H9 (cell line): ENCODE measurements around the gene RBM45. TPM values are rescaled to one million over a fixed set of nuclear protein-coding genes. Genes with fewer than 3 reads are reported as not detected.

Experiments
- DNase-seq: peaks from one replicate; pipeline ENCODE4 v3.0.0-alpha.2; 2017
- H2AFZ ChIP-seq: one replicate; pipeline ENCODE4 v1.6.1; 2013; ENCODE audit warnings: mild to moderate bottlenecking, low read length, control low read depth, moderate library complexity
- H2AK5ac ChIP-seq: 2 replicates; pipeline ENCODE4 v1.6.1; 2013; ENCODE audit warnings: low read length, control low read depth, mixed read lengths; ENCODE audit not compliant: insufficient read length
- H2BK120ac ChIP-seq: one replicate; pipeline ENCODE4 v1.6.1; 2013; ENCODE audit warnings: low read depth, mild to moderate bottlenecking, low read length, control low read depth, inconsistent platforms; ENCODE audit not compliant: poor library complexity, severe bottlenecking
- H2BK12ac ChIP-seq: 2 replicates; pipeline ENCODE4 v1.6.1; 2013; ENCODE audit warnings: low read length, control low read depth, mixed read lengths, low read depth; ENCODE audit not compliant: insufficient read length
- H2BK15ac ChIP-seq: 2 replicates; pipeline ENCODE4 v1.6.1; 2013; ENCODE audit warnings: low read depth, low read length, control low read depth
- H2BK20ac ChIP-seq: one replicate; pipeline ENCODE4 v1.6.1; 2013; ENCODE audit warnings: low read depth, mild to moderate bottlenecking, low read length, control low read depth, inconsistent platforms; ENCODE audit not compliant: poor library complexity, severe bottlenecking
- H2BK5ac ChIP-seq: 2 replicates; pipeline ENCODE4 v1.6.1; 2013; ENCODE audit warnings: low read length, control low read depth, mixed read lengths; ENCODE audit not compliant: insufficient read length
- H3K14ac ChIP-seq: 2 replicates; pipeline ENCODE4 v1.6.1; 2013; ENCODE audit warnings: low read length, control low read depth; ENCODE audit not compliant: insufficient read depth
- H3K18ac ChIP-seq: 2 replicates; pipeline ENCODE4 v1.6.1; 2013; ENCODE audit warnings: low read depth, mild to moderate bottlenecking, mixed read lengths, low read length, control low read depth; ENCODE audit not compliant: insufficient read length
- H3K23ac ChIP-seq: 2 replicates; pipeline ENCODE4 v1.6.1; 2013; ENCODE audit warnings: low read length, control low read depth, mixed read lengths, low read depth; ENCODE audit not compliant: insufficient read length
- H3K23me2 ChIP-seq: 2 replicates; pipeline ENCODE4 v1.6.1; 2013; ENCODE audit warnings: low read depth, mild to moderate bottlenecking, mixed read lengths, low read length, control low read depth; ENCODE audit not compliant: insufficient read length, poor library complexity, severe bottlenecking
- H3K27ac ChIP-seq: 2 replicates; pipeline ENCODE4 v1.5.1; 2013; ENCODE audit warnings: low read length, control low read depth, mixed read lengths, low read depth; ENCODE audit not compliant: insufficient read length
- H3K27me3 ChIP-seq: 2 replicates; pipeline ENCODE4 v1.6.1; 2013; ENCODE audit warnings: low read length, control low read depth, inconsistent platforms; ENCODE audit not compliant: insufficient read depth
- H3K4ac ChIP-seq: 2 replicates; pipeline ENCODE4 v1.6.1; 2013; ENCODE audit warnings: low read depth, mild to moderate bottlenecking, control low read depth, inconsistent platforms, low read length, moderate library complexity
- H3K4me1 ChIP-seq: 2 replicates; pipeline ENCODE4 v1.6.1; 2013; ENCODE audit warnings: low read length, control low read depth, inconsistent platforms; ENCODE audit not compliant: insufficient read depth
- H3K4me2 ChIP-seq: 2 replicates; pipeline ENCODE4 v1.6.1; 2013; ENCODE audit warnings: low read length, control low read depth, mixed read lengths; ENCODE audit not compliant: insufficient read length, insufficient read depth
- H3K56ac ChIP-seq: 2 replicates; pipeline ENCODE4 v1.6.1; 2013; ENCODE audit warnings: low read depth, mild to moderate bottlenecking, mixed read lengths, low read length, control low read depth; ENCODE audit not compliant: insufficient read length
- H3K79me1 ChIP-seq: 2 replicates; pipeline ENCODE4 v1.6.1; 2013; ENCODE audit warnings: low read depth, mild to moderate bottlenecking, moderate library complexity, low read length, control low read depth, inconsistent platforms; ENCODE audit not compliant: insufficient read depth, poor library complexity, severe bottlenecking
- H3K79me2 ChIP-seq: 2 replicates; pipeline ENCODE4 v1.6.1; 2013; ENCODE audit warnings: low read length, control low read depth, inconsistent platforms; ENCODE audit not compliant: insufficient read depth
- H3K9ac ChIP-seq: 2 replicates; pipeline ENCODE4 v1.6.1; 2013; ENCODE audit warnings: low read length, control low read depth, mixed read lengths; ENCODE audit not compliant: insufficient read length; ENCODE audit errors: extremely low read depth
- H3K9me3 ChIP-seq: one replicate; pipeline ENCODE4 v1.6.1; 2013; ENCODE audit warnings: low read depth, low read length, inconsistent platforms; ENCODE audit not compliant: control insufficient read depth
- H3T11ph ChIP-seq: one replicate; pipeline ENCODE4 v1.6.1; 2013; ENCODE audit warnings: mild to moderate bottlenecking, low read length, control low read depth, inconsistent platforms
- H4K20me1 ChIP-seq: one replicate; pipeline ENCODE4 v1.6.1; 2013; ENCODE audit not compliant: control insufficient read depth, insufficient read length, insufficient read depth
- H4K5ac ChIP-seq: 2 replicates; pipeline ENCODE4 v1.6.1; 2013; ENCODE audit warnings: low read depth, mild to moderate bottlenecking, mixed read lengths, low read length, control low read depth; ENCODE audit not compliant: insufficient read length
- H4K8ac ChIP-seq: replicated peaks from 2 replicates; pipeline ENCODE4 v1.6.1; 2013; ENCODE audit warnings: low read length, control low read depth, mixed read lengths, low read depth; ENCODE audit not compliant: insufficient read length
- H4K91ac ChIP-seq: 2 replicates; pipeline ENCODE4 v1.6.1; 2013; ENCODE audit warnings: low read depth, mild to moderate bottlenecking, moderate library complexity, mixed read lengths, low read length, control low read depth; ENCODE audit not compliant: insufficient read length
- H3K27ac Mint-ChIP-seq, 3 experiments: 2 replicates in 2 of 3; 3 replicates in 1 of 3; pipeline ENCODE4 v1.8.0; 2020 to 2021; ENCODE audit warnings: mixed read lengths in 3 of 3, mild to moderate bottlenecking in 1 of 3, moderate library complexity in 1 of 3
- H3K27me3 Mint-ChIP-seq: 2 replicates; pipeline ENCODE4 v1.8.0; 2021; ENCODE audit warnings: low read depth, mild to moderate bottlenecking, moderate library complexity, mixed read lengths
- H3K36me3 Mint-ChIP-seq, 3 experiments: 2 replicates in 2 of 3; 3 replicates in 1 of 3; pipeline ENCODE4 v1.8.0; 2020 to 2021; ENCODE audit warnings: low read depth in 3 of 3, mixed read lengths in 3 of 3; ENCODE audit not compliant: insufficient read depth in 1 of 3
- H3K4me1 Mint-ChIP-seq, 2 experiments: 2 replicates each; pipeline ENCODE4 v1.8.0; 2020; ENCODE audit warnings: mixed read lengths in 2 of 2
- H3K4me3 Mint-ChIP-seq, 2 experiments: 2 replicates in 1 of 2; 3 replicates in 1 of 2; pipeline ENCODE4 v1.8.0; 2020 to 2021; ENCODE audit warnings: mild to moderate bottlenecking in 2 of 2, mixed read lengths in 2 of 2, moderate library complexity in 1 of 2
- H3K9me3 Mint-ChIP-seq, 2 experiments: 2 replicates in 1 of 2; 3 replicates in 1 of 2; pipeline ENCODE4 v1.8.0; 2020; ENCODE audit warnings: mild to moderate bottlenecking in 2 of 2, mixed read lengths in 2 of 2, moderate library complexity in 1 of 2
- WGBS: extraction: QIAGEN DNeasy Blood & Tissue Kit; methylation state at CpG from one replicate; pipeline ENCODE4 v1.1.7; 2013; ENCODE audit warnings: missing lambda C conversion rate, low lambda C conversion rate, mixed read lengths; ENCODE audit not compliant: insufficient read length; ENCODE audit errors: extremely low coverage; 5-methylcytosine and 5-hydroxymethylcytosine counted together
- total RNA-seq: library from RNA; stranded (reverse); gene quantifications from 2 replicates; pipeline ENCODE4 v1.2.1, GENCODE V29; 2021
- TF ChIP-seq, protein P1 (sequence below): fragments of 200-600 bp; sonication (generic); conservative IDR thresholded peaks from 3 replicates; pipeline ENCODE4 v1.8.0; 2021; ENCODE audit warnings: antibody characterized with exemption, mild to moderate bottlenecking

The RBM45 gene
- total RNA-seq, 1 experiment from 2014 or later = 13.9 TPM

DNA sequence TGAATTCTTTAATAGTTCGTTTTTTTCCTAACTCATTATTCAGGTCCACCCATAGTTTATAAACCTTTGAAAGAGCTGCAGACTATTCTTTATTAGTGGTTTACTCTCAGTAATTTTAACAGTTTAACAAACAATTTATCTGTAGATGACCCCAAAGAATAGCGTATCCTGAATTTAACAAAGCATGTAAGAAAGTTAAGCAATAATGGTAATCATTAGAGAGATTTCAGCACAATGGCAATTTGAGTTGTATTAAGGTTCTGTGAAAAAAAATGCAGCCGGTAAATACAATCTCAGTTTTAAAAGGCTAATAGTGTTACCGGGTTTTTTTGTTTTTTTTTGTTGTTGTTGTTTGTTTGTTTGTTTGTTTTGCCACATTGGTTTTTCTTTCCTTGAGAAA lies 40.3 kb downstream of the RBM45 start:
- no peak overlapping the region for H3K4ac ChIP-seq
- H3K27me3 ChIP-seq = no peaks in the 10 kb centered on the region
- no peak overlapping the region for H3K4me3 Mint-ChIP-seq
- H3K4me2 ChIP-seq = no peak overlapping the region
- TF ChIP-seq, protein P1, sequence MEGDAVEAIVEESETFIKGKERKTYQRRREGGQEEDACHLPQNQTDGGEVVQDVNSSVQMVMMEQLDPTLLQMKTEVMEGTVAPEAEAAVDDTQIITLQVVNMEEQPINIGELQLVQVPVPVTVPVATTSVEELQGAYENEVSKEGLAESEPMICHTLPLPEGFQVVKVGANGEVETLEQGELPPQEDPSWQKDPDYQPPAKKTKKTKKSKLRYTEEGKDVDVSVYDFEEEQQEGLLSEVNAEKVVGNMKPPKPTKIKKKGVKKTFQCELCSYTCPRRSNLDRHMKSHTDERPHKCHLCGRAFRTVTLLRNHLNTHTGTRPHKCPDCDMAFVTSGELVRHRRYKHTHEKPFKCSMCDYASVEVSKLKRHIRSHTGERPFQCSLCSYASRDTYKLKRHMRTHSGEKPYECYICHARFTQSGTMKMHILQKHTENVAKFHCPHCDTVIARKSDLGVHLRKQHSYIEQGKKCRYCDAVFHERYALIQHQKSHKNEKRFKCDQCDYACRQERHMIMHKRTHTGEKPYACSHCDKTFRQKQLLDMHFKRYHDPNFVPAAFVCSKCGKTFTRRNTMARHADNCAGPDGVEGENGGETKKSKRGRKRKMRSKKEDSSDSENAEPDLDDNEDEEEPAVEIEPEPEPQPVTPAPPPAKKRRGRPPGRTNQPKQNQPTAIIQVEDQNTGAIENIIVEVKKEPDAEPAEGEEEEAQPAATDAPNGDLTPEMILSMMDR = no peak
- H4K5ac ChIP-seq = no peak overlapping the region
- no peaks in the 10 kb centered on the region for H3K9me3 ChIP-seq
- no peak overlapping the region for H3K56ac ChIP-seq
- no peak overlapping the region for H3K14ac ChIP-seq
- H3K27ac ChIP-seq = no peak overlapping the region
- no peak overlapping the region for H3K9ac ChIP-seq
- no peaks in the 10 kb centered on the region for H3K79me2 ChIP-seq
- DNase-seq = no peak
- H2AK5ac ChIP-seq = no peak overlapping the region
- no peaks in the 10 kb centered on the region; the same call in 1 of the 2 replicates for H3K27me3 Mint-ChIP-seq
- H4K20me1 ChIP-seq = no peaks in the 10 kb centered on the region
- no peak overlapping the region for H2AFZ ChIP-seq
- H3K36me3 Mint-ChIP-seq = peaks cover 8 to 13% (median 10%) of the 10 kb centered on the region in 3 experiments; a peak in 5 of 7 replicates
- WGBS = no CpG with 5 or more reads among the region's 4 CpGs
- H3K79me1 ChIP-seq = no peaks in the 10 kb centered on the region
- no peak overlapping the region for H2BK120ac ChIP-seq
- no peak overlapping the region for H3K23ac ChIP-seq
- H3K4me1 ChIP-seq = no peaks in the 10 kb centered on the region
- H3K9me3 Mint-ChIP-seq = peaks cover 12 to 13% of the 10 kb centered on the region in 2 experiments; a peak in 2 of 5 replicates
- H3K18ac ChIP-seq = no peak overlapping the region
- no peaks in the 10 kb centered on the region for H3K4me1 Mint-ChIP-seq
- H3K27ac Mint-ChIP-seq = no peak overlapping the region
- no peak overlapping the region for H4K8ac ChIP-seq
- H2BK15ac ChIP-seq = no peak overlapping the region
- no peak overlapping the region for H3T11ph ChIP-seq
- H4K91ac ChIP-seq = no peak overlapping the region
- no peak overlapping the region for H2BK12ac ChIP-seq
- H2BK20ac ChIP-seq = no peak overlapping the region
- H2BK5ac ChIP-seq = no peak overlapping the region
- no peaks in the 10 kb centered on the region for H3K23me2 ChIP-seq
